ENCODE data around the gene ZSCAN10. TPM values are rescaled to one million over a fixed set of nuclear protein-coding genes. Genes with fewer than 3 reads are reported as not detected.

ZSCAN10 gene
- polyA plus RNA-seq, 1 donor (not counting 4 experiments of a cell fraction or from before 2014, with no cell fraction given), result not detected

GRCh38 chr16:3142327-3142726 lies 43.2 kb upstream of the ZSCAN10 start:
- H3K79me2 ChIP-seq (ENCODE audit: control insufficient read depth, insufficient read depth, low read length), result no peaks in the 10 kb centered on the region
- H3K4me2 ChIP-seq (ENCODE audit: control insufficient read depth, extremely low read depth, insufficient read depth, low read depth, low read length), result no peak overlapping the region
- no peak overlapping the region for H3K4me3 ChIP-seq (ENCODE audit: control insufficient read depth in 2 of 3, extremely low read depth in 1 of 3, insufficient read depth in 2 of 3, low read depth in 1 of 3, low read length in 3 of 3)
- FAIRE-seq (no peak), DNase-seq (ENCODE audit: low read depth, low spot score) (no peak)
- H3K36me3 ChIP-seq (ENCODE audit: control insufficient read depth in 2 of 2, extremely low read depth in 1 of 2, insufficient read depth in 2 of 2, low read length in 2 of 2), result peaks cover 0 to 9% of the 10 kb centered on the region in 2 experiments
- dilution Hi-C loops (cut with MboI; ENCODE audit: extremely low pct_ligation_motif_present, low sequenced_read_pairs), result no loop called here
- no peaks in the 10 kb centered on the region for H3K9me1 ChIP-seq (ENCODE audit: control insufficient read depth, extremely low read depth, insufficient read depth, low read length)
- H3K9me3 ChIP-seq (ENCODE audit: control insufficient read depth, low read depth, low read length), result no peaks in the 10 kb centered on the region
- no peaks in the 10 kb centered on the region for H3K27me3 ChIP-seq (ENCODE audit: control insufficient read depth, extremely low read depth, insufficient read depth, low read length)
- H3K27ac ChIP-seq (ENCODE audit: control insufficient read depth, insufficient read depth, low read length), result no peak overlapping the region
- no peaks in the 10 kb centered on the region for H3K4me1 ChIP-seq (ENCODE audit: control insufficient read depth, extremely low read depth, insufficient read depth, low read length)
- no peak overlapping the region for H3K9ac ChIP-seq (ENCODE audit: control insufficient read depth, extremely low read depth, insufficient read depth, low read length)
- H2AFZ ChIP-seq (ENCODE audit: control insufficient read depth, low read length), result no peak overlapping the region
- no peaks in the 10 kb centered on the region for H4K20me1 ChIP-seq (ENCODE audit: control insufficient read depth, extremely low read depth, insufficient read depth, low read length)
- TF ChIP-seq CTCF (optimal IDR thresholded peaks at IDR 0.05 in 1 of 3, IDR thresholded peaks at IDR 0.05 in 1 of 3, conservative IDR thresholded peaks at IDR 0.05 in 1 of 3; ENCODE audit: extremely low read depth in 1 of 3, insufficient read depth in 2 of 3, low read length in 3 of 3) (no peak), EZH2 (IDR thresholded peaks at IDR 0.05; ENCODE audit: low read length) (no peak)

GRCh38 chr16:3141781-3142311 lies 42.8 kb upstream of the ZSCAN10 start:
- H4K20me1 ChIP-seq (ENCODE audit: control insufficient read depth, extremely low read depth, insufficient read depth, low read length), result no peaks in the 10 kb centered on the region
- no peak overlapping the region for H3K9ac ChIP-seq (ENCODE audit: control insufficient read depth, extremely low read depth, insufficient read depth, low read length)
- H3K79me2 ChIP-seq (ENCODE audit: control insufficient read depth, insufficient read depth, low read length), result no peaks in the 10 kb centered on the region
- no peak for TF ChIP-seq EZH2 (IDR thresholded peaks at IDR 0.05; ENCODE audit: low read length)
- no peak for TF ChIP-seq CTCF (optimal IDR thresholded peaks at IDR 0.05 in 1 of 3, IDR thresholded peaks at IDR 0.05 in 1 of 3, conservative IDR thresholded peaks at IDR 0.05 in 1 of 3; ENCODE audit: extremely low read depth in 1 of 3, insufficient read depth in 2 of 3, low read length in 3 of 3)
- FAIRE-seq, result no peak
- no peaks in the 10 kb centered on the region for H3K27me3 ChIP-seq (ENCODE audit: control insufficient read depth, extremely low read depth, insufficient read depth, low read length)
- H3K27ac ChIP-seq (ENCODE audit: control insufficient read depth, insufficient read depth, low read length), result no peak overlapping the region
- no peaks in the 10 kb centered on the region for H3K9me1 ChIP-seq (ENCODE audit: control insufficient read depth, extremely low read depth, insufficient read depth, low read length)
- H3K9me3 ChIP-seq (ENCODE audit: control insufficient read depth, low read depth, low read length), result no peaks in the 10 kb centered on the region
- H3K4me1 ChIP-seq (ENCODE audit: control insufficient read depth, extremely low read depth, insufficient read depth, low read length), result no peaks in the 10 kb centered on the region
- peaks cover 0 to 9% of the 10 kb centered on the region in 2 experiments for H3K36me3 ChIP-seq (ENCODE audit: control insufficient read depth in 2 of 2, extremely low read depth in 1 of 2, insufficient read depth in 2 of 2, low read length in 2 of 2)
- no peak overlapping the region for H3K4me3 ChIP-seq (ENCODE audit: control insufficient read depth in 2 of 3, extremely low read depth in 1 of 3, insufficient read depth in 2 of 3, low read depth in 1 of 3, low read length in 3 of 3)
- no peak overlapping the region for H3K4me2 ChIP-seq (ENCODE audit: control insufficient read depth, extremely low read depth, insufficient read depth, low read depth, low read length)
- H2AFZ ChIP-seq (ENCODE audit: control insufficient read depth, low read length), result no peak overlapping the region
- no peak for DNase-seq (ENCODE audit: low read depth, low spot score)
- dilution Hi-C loops (cut with MboI; ENCODE audit: extremely low pct_ligation_motif_present, low sequenced_read_pairs), result no loop called here

Data from keratinocyte (primary cell).